ENCODE measurements around the gene MICU1.
"Not testable (repeated sequence)": the region's sequence is repeated elsewhere in the genome, so short reads cannot be mapped to it uniquely, and the experiment has no call there.

Gene MICU1

GRCh38 chr10:72337722-72338121 is 288.2 kb downstream of the MICU1 start:
- no peak for DNase-seq

DNA sequence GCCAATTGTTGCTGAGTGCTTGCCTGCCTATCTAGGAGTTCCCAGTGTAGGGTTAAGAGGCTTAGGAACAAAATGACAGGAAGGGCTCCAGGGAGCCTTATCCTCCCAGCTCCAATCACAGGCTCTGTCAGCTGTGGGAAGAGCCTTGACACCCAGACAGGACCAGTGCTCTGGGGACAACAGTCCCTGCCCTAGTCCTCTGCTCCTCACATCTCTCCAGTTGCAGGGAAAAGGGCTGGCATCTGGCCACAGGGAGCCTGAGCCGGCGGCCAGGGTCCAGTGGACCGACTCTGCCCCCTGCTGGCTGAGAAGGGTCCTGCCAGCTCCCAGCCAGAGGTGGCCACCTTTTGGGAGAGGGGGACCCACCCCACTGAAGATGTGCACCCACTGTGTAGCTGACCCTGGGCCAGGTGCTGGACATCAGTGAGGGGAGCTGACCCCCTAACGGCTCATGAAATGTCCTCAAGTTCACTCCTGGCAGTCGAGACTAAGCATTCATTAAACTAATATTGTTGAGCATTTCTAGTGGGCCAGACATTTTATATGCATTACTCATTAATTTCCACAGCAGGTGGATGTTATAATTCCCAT is 288.7 kb downstream of the MICU1 start:
- DNase-seq, result peak; percentile 65 to 66

GRCh38 chr10:72336259-72337038 is 289.4 kb downstream of the MICU1 start:
- DNase-seq, result no peak

GRCh38 chr10:72335394-72336258 is 290.3 kb downstream of the MICU1 start:
- peak; percentile 52 to 53 for DNase-seq

- peak; percentile 86 to 88 for DNase-seq
These were observed 291.0 kb downstream of the MICU1 start for GRCh38 chr10:72334825-72335393.

GRCh38 chr10:72334196-72334824 is 291.6 kb downstream of the MICU1 start:
- no peak for DNase-seq

DNA sequence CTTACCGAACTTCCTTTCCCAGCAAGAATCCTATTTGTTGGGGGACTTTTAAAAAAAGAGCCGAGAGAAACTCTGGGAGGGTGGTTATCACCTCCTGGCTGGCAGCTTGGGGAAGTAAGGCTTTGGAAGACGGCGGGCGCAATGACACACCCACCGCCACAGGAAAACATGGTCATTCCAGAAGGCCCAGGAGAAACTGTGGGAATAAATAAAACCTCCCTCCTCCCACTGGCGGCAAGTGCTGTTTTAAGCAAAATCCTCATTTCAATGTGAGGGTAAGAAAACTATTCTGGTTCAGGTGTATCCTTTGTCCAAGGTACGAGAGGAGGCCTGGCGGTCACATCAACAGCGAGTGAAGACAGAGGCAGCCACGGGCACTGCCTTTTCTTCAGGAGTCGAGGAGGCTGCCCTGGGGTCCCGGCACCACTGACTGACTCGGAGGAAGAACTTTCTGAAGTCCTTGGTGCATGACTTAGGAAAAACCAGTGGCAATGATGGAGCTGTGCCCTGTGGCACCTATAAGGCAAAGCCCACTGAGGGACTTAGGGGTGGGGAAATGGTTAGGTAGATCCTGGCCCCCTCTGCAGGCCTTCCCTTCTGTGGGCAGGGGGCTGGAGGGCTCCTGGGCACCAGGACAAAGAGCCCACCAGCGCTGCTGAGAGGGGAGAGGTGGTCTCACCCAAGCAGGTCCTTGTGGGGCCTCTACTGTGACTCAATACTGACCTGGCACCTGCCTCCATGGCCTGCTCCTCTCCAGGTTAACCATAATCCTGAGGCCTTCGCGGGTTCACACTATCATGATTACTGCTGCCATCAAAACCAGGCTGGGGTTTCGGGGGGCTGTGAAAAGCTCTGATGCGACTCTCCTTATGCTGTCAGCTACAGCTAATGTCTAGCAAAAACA is 292.5 kb downstream of the MICU1 start:
- DNase-seq, result no peak

GRCh38 chr10:72332423-72333111 is 293.3 kb downstream of the MICU1 start:
- no peak for DNase-seq

GRCh38 chr10:72331575-72332422 is 294.1 kb downstream of the MICU1 start:
- peak; percentile 91 to 96 for DNase-seq

- no peak for DNase-seq
These were observed 295.8 kb downstream of the MICU1 start for GRCh38 chr10:72330069-72330426.

DNA sequence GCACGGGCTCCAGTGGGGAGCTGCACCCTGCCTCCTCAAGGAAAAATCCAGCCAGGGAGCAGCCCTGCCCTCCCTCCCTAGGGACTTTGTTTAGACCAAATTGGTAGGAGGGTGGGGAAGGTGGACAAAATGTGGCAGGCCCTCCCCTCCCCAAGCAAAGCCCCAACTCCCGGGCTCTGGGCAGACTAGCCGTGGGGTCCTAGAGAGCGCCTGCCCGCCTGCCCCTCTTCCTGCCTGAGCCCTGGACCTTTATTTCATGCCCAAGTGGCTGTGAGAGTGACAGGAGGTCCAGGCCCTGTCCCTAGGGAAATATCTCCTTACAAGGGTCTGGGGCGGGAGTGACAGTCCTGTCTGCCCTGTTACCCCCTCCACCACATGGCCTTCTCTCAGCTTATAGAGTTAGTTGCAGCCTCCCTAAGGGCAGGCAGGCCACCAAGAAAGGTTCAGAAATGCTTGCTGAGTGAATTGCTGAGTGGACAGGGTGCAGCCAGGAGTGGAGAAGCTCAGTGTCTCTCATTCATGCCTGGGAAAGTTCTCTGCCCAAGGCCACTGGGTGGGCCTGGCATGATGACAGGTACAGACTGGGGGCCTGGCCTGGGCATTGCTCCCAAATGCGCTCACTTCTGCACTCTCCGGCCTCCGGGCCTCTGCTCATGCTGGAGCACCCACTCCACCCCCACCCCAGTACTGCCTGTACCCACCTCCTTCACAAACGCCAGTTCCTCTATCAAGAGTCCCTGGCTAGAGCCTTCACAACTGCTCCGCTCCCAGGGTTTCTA is 296.4 kb downstream of the MICU1 start:
- DNase-seq, result no peak

DNA sequence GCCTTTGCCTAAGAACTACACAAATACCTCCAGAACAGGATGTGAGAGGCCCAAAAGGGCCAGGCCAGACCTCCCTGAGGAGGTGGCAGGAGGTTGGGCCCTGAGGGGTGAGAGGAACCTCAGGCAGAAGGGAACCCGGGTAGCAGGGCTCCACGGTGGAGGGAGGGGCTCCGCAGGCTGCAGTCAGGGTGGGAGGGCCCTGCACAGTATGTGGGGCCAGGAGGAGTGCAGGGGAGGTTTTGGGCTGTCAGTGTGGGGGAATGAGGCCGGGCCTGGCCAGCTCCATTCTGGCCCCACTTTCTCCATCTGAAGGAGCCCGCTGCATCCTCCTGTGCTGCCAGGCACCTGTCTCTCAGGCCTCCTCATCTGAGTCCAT is 297.1 kb downstream of the MICU1 start:
- no peak for DNase-seq

- no peak for DNase-seq
These were observed 297.6 kb downstream of the MICU1 start for GRCh38 chr10:72328045-72328828.

- peak; percentile 84 to 85 for DNase-seq
These were observed 298.9 kb downstream of the MICU1 start for GRCh38 chr10:72326665-72327603.

- not testable (repeated sequence) for DNase-seq
These were observed 300.4 kb downstream of the MICU1 start for GRCh38 chr10:72325243-72326175.

DNA sequence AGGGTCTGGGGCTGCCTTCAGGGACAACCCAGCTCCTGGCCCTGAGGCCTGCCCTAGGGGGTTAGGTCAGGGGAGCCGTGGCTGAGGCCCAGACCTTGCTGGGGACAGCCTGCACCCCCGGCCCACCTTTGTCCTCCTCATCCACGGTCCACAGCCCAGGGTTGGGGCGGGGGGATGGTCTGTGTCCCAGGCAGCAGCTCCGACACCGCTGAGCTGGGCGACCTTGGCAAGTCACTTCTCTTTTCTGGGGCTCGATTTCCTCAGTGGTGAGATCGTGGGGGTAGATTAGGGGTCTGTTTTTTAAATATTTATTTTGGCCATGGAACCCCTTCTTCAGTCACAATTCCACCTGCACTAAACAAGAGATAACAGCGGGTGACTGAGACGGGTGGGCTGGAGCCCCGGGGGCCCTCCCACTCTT is 302.1 kb downstream of the MICU1 start:
- no peak for DNase-seq

Measured in CD4-positive, alpha-beta T cell treated with Interleukin-4 for 1 hour (primary cell).